PFSK-1 (cell line): ENCODE data around the gene TP53BP2.

ENCODE experiments used
- FOXP2 ChIP-seq: optimal IDR thresholded peaks from 2 replicates; pipeline ENCODE3; 2011; ENCODE audit warnings: borderline replicate concordance, control low read depth, inconsistent platforms; ENCODE audit not compliant: insufficient read depth; ENCODE audit errors: extremely low read length, extremely low read depth
- POLR2AphosphoS5 ChIP-seq: IDR thresholded peaks from 2 replicates; pipeline ENCODE4 v1.6.1; 2012; ENCODE audit warnings: low read depth, mild to moderate bottlenecking, control low read depth, low read length, moderate library complexity
- SIN3A ChIP-seq: IDR thresholded peaks from 2 replicates; pipeline ENCODE4 v1.6.1; 2012; ENCODE audit warnings: mild to moderate bottlenecking, low read length, moderate library complexity, borderline replicate concordance; ENCODE audit not compliant: insufficient read depth
- TAF1 ChIP-seq: IDR thresholded peaks from 2 replicates; pipeline ENCODE4 v1.6.1; 2012; ENCODE audit warnings: low read length, control low read depth, borderline replicate concordance; ENCODE audit not compliant: insufficient read depth
- TF ChIP-seq, protein P1 (sequence below), 2 experiments: IDR thresholded peaks; 2 replicates each; pipeline versions ENCODE4 v1.6.1 to v1.8.0; 2011 to 2012; ENCODE audit warnings: low read depth in 2 of 2, low read length in 2 of 2, control low read depth in 1 of 2, inconsistent platforms in 1 of 2, mild to moderate bottlenecking in 1 of 2, moderate library complexity in 1 of 2; ENCODE audit not compliant: insufficient read depth in 1 of 2

The TP53BP2 gene

DNA sequence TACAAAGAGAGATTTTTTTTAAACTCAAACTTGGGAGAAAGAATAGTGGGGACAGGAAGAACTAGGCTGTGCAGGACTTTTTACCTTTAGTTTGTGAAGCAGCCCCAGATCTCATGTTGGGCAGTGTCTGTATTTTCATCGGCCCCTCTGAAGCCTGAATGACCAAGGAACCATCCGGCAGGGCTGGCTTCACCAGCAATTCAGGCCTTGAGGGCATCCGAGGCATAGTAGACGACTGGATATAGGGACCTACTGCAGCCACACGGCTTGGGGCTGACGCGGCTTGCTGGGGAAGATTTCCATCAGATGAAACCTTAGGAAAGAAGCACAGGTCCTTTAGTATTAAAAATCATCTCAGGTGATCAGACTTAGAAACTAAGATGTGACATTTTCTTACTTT, 43.7 kb downstream of the TP53BP2 start:
- no peak for TF ChIP-seq SIN3A
- TF ChIP-seq FOXP2 = no peak
- no peak for TF ChIP-seq POLR2AphosphoS5
- TF ChIP-seq, protein P1, sequence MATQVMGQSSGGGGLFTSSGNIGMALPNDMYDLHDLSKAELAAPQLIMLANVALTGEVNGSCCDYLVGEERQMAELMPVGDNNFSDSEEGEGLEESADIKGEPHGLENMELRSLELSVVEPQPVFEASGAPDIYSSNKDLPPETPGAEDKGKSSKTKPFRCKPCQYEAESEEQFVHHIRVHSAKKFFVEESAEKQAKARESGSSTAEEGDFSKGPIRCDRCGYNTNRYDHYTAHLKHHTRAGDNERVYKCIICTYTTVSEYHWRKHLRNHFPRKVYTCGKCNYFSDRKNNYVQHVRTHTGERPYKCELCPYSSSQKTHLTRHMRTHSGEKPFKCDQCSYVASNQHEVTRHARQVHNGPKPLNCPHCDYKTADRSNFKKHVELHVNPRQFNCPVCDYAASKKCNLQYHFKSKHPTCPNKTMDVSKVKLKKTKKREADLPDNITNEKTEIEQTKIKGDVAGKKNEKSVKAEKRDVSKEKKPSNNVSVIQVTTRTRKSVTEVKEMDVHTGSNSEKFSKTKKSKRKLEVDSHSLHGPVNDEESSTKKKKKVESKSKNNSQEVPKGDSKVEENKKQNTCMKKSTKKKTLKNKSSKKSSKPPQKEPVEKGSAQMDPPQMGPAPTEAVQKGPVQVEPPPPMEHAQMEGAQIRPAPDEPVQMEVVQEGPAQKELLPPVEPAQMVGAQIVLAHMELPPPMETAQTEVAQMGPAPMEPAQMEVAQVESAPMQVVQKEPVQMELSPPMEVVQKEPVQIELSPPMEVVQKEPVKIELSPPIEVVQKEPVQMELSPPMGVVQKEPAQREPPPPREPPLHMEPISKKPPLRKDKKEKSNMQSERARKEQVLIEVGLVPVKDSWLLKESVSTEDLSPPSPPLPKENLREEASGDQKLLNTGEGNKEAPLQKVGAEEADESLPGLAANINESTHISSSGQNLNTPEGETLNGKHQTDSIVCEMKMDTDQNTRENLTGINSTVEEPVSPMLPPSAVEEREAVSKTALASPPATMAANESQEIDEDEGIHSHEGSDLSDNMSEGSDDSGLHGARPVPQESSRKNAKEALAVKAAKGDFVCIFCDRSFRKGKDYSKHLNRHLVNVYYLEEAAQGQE (IDR thresholded peaks at IDR 0.05; ENCODE audit: insufficient read depth in 1 of 2, low read depth in 2 of 2, low read length in 2 of 2) = no peak
- TF ChIP-seq TAF1 = no peak

DNA sequence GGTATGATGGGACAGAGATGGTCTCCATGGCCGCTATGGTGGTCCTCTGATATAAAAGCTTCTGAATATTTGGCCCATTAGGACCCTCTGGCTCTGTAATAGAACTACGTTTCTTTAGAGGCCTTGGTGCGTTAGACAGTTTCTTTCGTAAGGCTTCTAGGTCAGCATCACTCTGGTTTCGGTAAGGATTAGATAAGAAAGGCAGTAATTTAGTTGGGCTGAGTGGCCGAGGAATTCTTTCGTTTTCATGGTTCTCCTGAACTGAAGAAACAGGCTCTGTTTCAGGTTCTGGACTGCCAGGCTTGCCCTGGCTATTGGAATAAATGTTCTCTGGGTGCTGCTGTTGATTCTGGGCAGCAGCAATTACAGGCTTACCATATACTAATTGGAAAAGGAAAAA, 49.5 kb downstream of the TP53BP2 start:
- TF ChIP-seq, protein P1 (IDR thresholded peaks at IDR 0.05; ENCODE audit: insufficient read depth in 1 of 2, low read depth in 2 of 2, low read length in 2 of 2) = no peak
- TF ChIP-seq SIN3A (no peak), FOXP2 (no peak), TAF1 (no peak), POLR2AphosphoS5 (no peak)

DNA sequence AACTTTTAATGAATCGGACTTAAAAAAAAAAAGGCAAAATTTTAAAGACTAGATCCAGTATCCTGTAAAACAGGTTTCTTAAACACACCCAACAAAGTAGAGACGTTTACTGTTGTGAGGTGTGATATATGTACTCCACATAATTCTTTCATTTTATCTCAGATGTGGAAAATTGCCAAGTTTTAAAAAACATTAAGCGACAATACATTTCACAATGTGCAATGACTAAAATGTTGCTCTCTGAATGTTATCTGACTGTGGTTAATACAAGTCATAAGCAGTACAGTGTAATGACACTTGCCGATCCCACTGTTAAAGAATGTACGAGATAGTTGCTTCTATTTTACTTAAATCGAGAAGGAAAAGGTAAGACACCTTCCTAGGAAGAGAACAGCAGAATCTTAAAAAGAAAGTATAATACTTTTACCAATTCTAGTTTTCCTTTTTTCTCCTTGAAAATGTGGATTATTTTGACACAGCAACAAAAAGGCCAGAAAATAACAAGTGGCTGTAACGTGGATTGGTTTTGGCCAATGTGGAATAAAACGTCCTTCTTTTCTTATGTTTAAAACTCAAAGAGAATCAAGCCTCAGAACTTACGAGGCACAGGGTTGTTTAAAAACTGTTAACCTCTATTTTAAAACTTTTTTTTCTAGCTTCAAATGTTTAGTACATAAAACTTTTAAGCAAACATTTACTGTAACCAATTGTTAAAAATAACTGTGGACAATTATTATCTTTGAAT, 51.4 kb downstream of the TP53BP2 start:
- TF ChIP-seq FOXP2 (no peak), SIN3A (no peak), POLR2AphosphoS5 (no peak), TAF1 (no peak)
- TF ChIP-seq, protein P1 (IDR thresholded peaks at IDR 0.05; ENCODE audit: insufficient read depth in 1 of 2, low read depth in 2 of 2, low read length in 2 of 2) = no peak

DNA sequence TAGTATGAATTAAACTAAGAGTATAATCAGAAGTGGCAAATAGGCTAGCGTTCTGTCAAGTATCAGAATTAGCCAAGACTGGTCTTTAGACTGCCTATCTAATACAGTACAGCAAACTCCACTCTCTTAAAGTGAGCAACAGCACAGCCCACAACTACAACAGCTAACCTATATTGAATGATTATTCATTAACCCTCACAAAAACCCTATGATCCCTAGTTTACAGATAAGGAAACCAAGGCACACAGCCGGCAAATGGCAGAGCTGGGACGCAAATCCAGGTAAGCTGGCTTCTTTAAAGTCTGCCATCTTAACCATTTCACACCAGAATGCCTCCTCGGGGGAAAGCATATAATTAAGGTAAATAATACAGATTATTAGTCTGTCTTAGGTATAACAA, 52.0 kb downstream of the TP53BP2 start:
- TF ChIP-seq POLR2AphosphoS5 (no peak), FOXP2 (no peak), TAF1 (no peak), SIN3A (no peak)
- TF ChIP-seq, protein P1 (IDR thresholded peaks at IDR 0.05; ENCODE audit: insufficient read depth in 1 of 2, low read depth in 2 of 2, low read length in 2 of 2) = no peak

DNA sequence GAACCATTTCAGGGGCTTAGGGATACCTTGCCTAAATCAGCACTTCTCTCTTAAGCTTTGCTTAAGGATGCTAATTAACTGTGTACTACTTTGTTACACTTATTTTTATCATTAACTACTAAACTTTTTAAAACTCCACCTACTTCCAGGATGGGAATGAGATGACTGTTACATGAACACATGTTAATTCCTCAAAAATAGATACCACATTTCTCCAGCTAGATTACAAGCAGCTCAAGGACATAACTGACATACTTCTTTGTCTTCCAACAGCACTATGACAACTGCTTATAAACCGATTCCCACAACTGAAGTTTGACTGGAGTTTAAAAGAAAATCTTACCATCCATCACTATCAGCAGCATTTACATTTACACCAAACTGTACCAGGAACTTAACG, 53.7 kb downstream of the TP53BP2 start:
- TF ChIP-seq, protein P1 (IDR thresholded peaks at IDR 0.05; ENCODE audit: insufficient read depth in 1 of 2, low read depth in 2 of 2, low read length in 2 of 2) = no peak
- TF ChIP-seq FOXP2 (no peak), TAF1 (no peak), POLR2AphosphoS5 (no peak), SIN3A (no peak)
